Measurements from ENCODE around the gene CFAP97D2.
"Not testable (repeated sequence)": the region's sequence is repeated elsewhere in the genome, so short reads cannot be mapped to it uniquely, and the experiment has no call there.

The CFAP97D2 gene

GRCh38 chr13:114143806-114144605 is 35.1 kb upstream of the CFAP97D2 start:
- no peak for DNase-seq

GRCh38 chr13:114144606-114145244 is 34.3 kb upstream of the CFAP97D2 start:
- DNase-seq = no peak

- peak; percentile 43 for DNase-seq
Measured at GRCh38 chr13:114145256-114145655, 33.8 kb upstream of the CFAP97D2 start.

- DNase-seq = no peak
Measured at GRCh38 chr13:114145722-114146121, 33.3 kb upstream of the CFAP97D2 start.

- no peak for DNase-seq
Measured at GRCh38 chr13:114146173-114146572, 32.9 kb upstream of the CFAP97D2 start.

- no peak for DNase-seq
Measured at GRCh38 chr13:114146629-114147028, 32.4 kb upstream of the CFAP97D2 start.

GRCh38 chr13:114147803-114148520 is 31.1 kb upstream of the CFAP97D2 start:
- DNase-seq = no peak

GRCh38 chr13:114148521-114148855 is 30.6 kb upstream of the CFAP97D2 start:
- peak; percentile 50 for DNase-seq

GRCh38 chr13:114148886-114149285 is 30.2 kb upstream of the CFAP97D2 start:
- DNase-seq = not testable (repeated sequence)

GRCh38 chr13:114149774-114150740 is 29.0 kb upstream of the CFAP97D2 start:
- peak; percentile 82 for DNase-seq

- DNase-seq = no peak
Measured at GRCh38 chr13:114151031-114151430, 28.0 kb upstream of the CFAP97D2 start.

GRCh38 chr13:114151565-114152284 is 27.3 kb upstream of the CFAP97D2 start:
- peak; percentile 66 for DNase-seq

- no peak for DNase-seq
Measured at GRCh38 chr13:114152285-114152645, 26.8 kb upstream of the CFAP97D2 start.

- DNase-seq = no peak
Measured at GRCh38 chr13:114152831-114153371, 26.2 kb upstream of the CFAP97D2 start.

GRCh38 chr13:114153485-114154080 is 25.5 kb upstream of the CFAP97D2 start:
- DNase-seq = no peak

- DNase-seq = no peak
Measured at GRCh38 chr13:114154476-114154875, 24.6 kb upstream of the CFAP97D2 start.

GRCh38 chr13:114155320-114155719 is 23.7 kb upstream of the CFAP97D2 start:
- no peak for DNase-seq

GRCh38 chr13:114155926-114156883 is 22.9 kb upstream of the CFAP97D2 start:
- no peak for DNase-seq

GRCh38 chr13:114157869-114158495 is 21.1 kb upstream of the CFAP97D2 start:
- DNase-seq = no peak

Measured in NCI-H2171 treated with DMSO at 0.1 percent for 48 hours (cell line).